ENCODE data around the gene TUBA1B. TPM values are rescaled to one million over a fixed set of nuclear protein-coding genes. Genes with fewer than 3 reads are reported as not detected.

Gene TUBA1B
- total and polyA plus RNA-seq, 2 donors (not counting 3 experiments of a cell fraction or from before 2014, with no cell fraction given): 2,245 to 5,362 TPM

DNA sequence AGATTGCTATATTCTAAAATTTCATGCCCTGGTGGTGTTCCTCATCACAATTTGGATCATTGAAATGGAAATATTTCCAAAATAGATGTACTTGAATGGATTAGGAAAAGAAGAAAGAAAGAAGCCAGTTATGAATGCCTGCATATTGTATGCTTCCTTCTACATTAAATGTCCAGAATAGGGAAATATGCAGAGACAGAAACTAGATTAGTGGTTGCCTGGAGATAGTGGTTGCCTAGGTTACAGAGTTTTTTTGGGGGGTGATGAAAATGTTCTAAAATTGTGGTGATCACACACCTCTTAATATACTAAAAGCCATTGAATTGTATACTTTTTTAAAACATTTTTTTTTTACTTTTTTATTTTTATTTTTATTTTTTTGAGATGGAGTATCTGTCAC lies 39.7 kb upstream of the TUBA1B start:
- no peak overlapping the region for H2AFZ ChIP-seq (ENCODE audit: low read depth, low read length)
- POLR2A ChIA-PET: no interaction called here
- no peaks in the 10 kb centered on the region for H3K9me3 ChIP-seq (replicated peaks; ENCODE audit: control insufficient read depth, insufficient read depth, low read length)
- H3K79me2 ChIP-seq (ENCODE audit: control insufficient read depth, insufficient read depth, low read length): no peaks in the 10 kb centered on the region
- CTCF ChIA-PET: interaction anchor here (0.9 to 1.2 kb wide), 2 partner anchors 50 to 64 kb away, joined by 4 read pairs; no protein-coding TSS in a partner anchor
- no peaks in the 10 kb centered on the region for H4K20me1 ChIP-seq (replicated peaks; ENCODE audit: control insufficient read depth, extremely low read depth, insufficient read depth, low read length)
- H3K36me3 ChIP-seq (ENCODE audit: control insufficient read depth in 2 of 2, extremely low read depth in 1 of 2, insufficient read depth in 2 of 2, low read length in 2 of 2): no peaks in the 10 kb centered on the region
- DNase-seq (ENCODE audit: low read depth, low spot score) (no peak), FAIRE-seq (no peak)
- dilution Hi-C loops (cut with MboI; ENCODE audit: extremely low pct_ligation_motif_present, low sequenced_read_pairs): no loop called here
- H3K4me2 ChIP-seq (ENCODE audit: insufficient read depth, low read length): no peak overlapping the region
- no peak overlapping the region for H3K27ac ChIP-seq (ENCODE audit: insufficient read depth, low read depth, low read length)
- H3K9me1 ChIP-seq (replicated peaks; ENCODE audit: control insufficient read depth, extremely low read depth, insufficient read depth, low read length): no peaks in the 10 kb centered on the region
- BruUV-seq (replicated peaks): no TSS peak
- no peaks in the 10 kb centered on the region for H3K4me1 ChIP-seq (ENCODE audit: control insufficient read depth, extremely low read depth, insufficient read depth, low read length)
- no peak overlapping the region for H3K9ac ChIP-seq (replicated peaks; ENCODE audit: extremely low read depth, insufficient read depth, low read length)
- intact Hi-C loops (cut with micrococcal nuclease): no loop called here
- TF ChIP-seq MAX (IDR thresholded peaks at IDR 0.05; ENCODE audit: insufficient read depth, insufficient read length) (no peak), CTCF (IDR thresholded peaks at IDR 0.05; ENCODE audit: extremely low read depth in 1 of 2, insufficient read depth in 1 of 2, low read depth in 1 of 2, low read length in 2 of 2) (no peak), GATA2 (IDR thresholded peaks at IDR 0.05; ENCODE audit: insufficient read depth, insufficient read length, low read depth, low read length) (no peak), POLR2A (IDR thresholded peaks at IDR 0.05; ENCODE audit: low read depth, low read length) (no peak), MYC (IDR thresholded peaks at IDR 0.05; ENCODE audit: low read depth, low read length) (no peak), EZH2 (IDR thresholded peaks at IDR 0.05; ENCODE audit: borderline replicate concordance, low read depth, low read length, severe bottlenecking) (no peak), POLR2AphosphoS5 (IDR thresholded peaks at IDR 0.05; ENCODE audit: insufficient read depth, low read depth, low read length) (no peak), FOS (IDR thresholded peaks at IDR 0.05; ENCODE audit: borderline replicate concordance, insufficient read depth, low read length) (no peak), JUN (IDR thresholded peaks at IDR 0.05; ENCODE audit: borderline replicate concordance, insufficient read depth, insufficient read length, low read depth) (no peak)
- no peak overlapping the region for H3K4me3 ChIP-seq (replicated peaks in 1 of 3; ENCODE audit: insufficient read depth in 1 of 3, low read depth in 1 of 3, low read length in 3 of 3)
- peaks cover 0 to 3% of the 10 kb centered on the region in 2 experiments for H3K27me3 ChIP-seq (ENCODE audit: control insufficient read depth in 2 of 2, insufficient read depth in 2 of 2, low read length in 2 of 2)
